ENCODE results near the gene DHX9. TPM values are rescaled to one million over a fixed set of nuclear protein-coding genes. Genes with fewer than 3 reads are reported as not detected.
A peak's percentile ranks its signal among the peaks of the same experiment; 100 is the strongest.

The DHX9 gene
- polyA plus RNA-seq, 2 of the 4 experiments (the other 2 are of a cell fraction): 205 to 247 TPM

- no peak for TF ChIP-seq EHMT2 (IDR thresholded peaks at IDR 0.05; ENCODE audit: low read depth)
- no peak overlapping the region for H3K4me3 ChIP-seq
- no peaks in the 10 kb centered on the region for H3K4me1 ChIP-seq
- DNase-seq (ENCODE audit: low read depth in 1 of 2, low spot score in 1 of 2) (no peak), FAIRE-seq (no peak), ATAC-seq (no peak)
- WGBS (ENCODE audit: missing lambda C conversion rate): 79% methylated on average over 1 of the region's 1 CpG
- H3K27ac ChIP-seq: no peak overlapping the region
- ChIA-PET CTCF (interaction anchor here (1.6 to 1.8 kb wide), 2 partner anchors 14 to 15 kb away, joined by 5 to 7 read pairs; no protein-coding TSS in a partner anchor), POLR2A (no interaction called here)
- no peak overlapping the region for H3K4me2 ChIP-seq
- H3K9me3 ChIP-seq: no peaks in the 10 kb centered on the region
Measured at GRCh38 chr1:182927693-182928433, 88.7 kb downstream of the DHX9 start.

DNA sequence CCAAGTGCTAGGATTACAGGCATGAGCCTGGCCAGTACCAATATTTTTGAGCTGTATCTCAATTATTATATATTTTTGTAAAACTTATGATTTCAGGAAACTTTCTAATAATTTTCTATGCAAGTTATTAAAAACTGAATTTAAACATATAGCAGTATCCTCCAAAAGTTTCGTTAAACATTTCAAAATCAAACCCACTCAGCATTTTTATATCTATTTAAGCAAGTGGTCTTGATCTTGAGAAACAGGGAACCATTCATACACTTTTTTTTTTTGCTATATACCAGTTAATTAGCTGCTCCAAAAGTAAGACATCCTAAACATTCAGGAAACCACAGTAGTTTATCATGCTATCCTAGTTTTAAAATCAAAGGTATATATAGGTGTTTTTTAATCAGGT, 91.8 kb downstream of the DHX9 start:
- ATAC-seq (no peak), DNase-seq (ENCODE audit: low read depth in 1 of 2, low spot score in 1 of 2) (no peak), FAIRE-seq (no peak)
- Histone ChIP-seq H3K27ac (no peak overlapping the region), H3K4me1 (no peaks in the 10 kb centered on the region), H3K9me3 (peaks cover 7% of the 10 kb centered on the region; the same call in 2 of the 3 replicates), H3K4me3 (no peak overlapping the region), H3K4me2 (no peak overlapping the region)
- POLR2A ChIA-PET: no interaction called here
- CTCF ChIA-PET: no interaction called here
- WGBS (ENCODE audit: missing lambda C conversion rate): 0% methylated on average over 1 of the region's 1 CpG
- no peak for TF ChIP-seq RCOR1 (IDR thresholded peaks at IDR 0.05; ENCODE audit: low read depth, low read length)
- TF ChIP-seq HES2 (IDR thresholded peaks at IDR 0.05): no peak
- peak; percentile 48 for TF ChIP-seq MAFK (IDR thresholded peaks at IDR 0.05; ENCODE audit: partially characterized antibody)
- TF ChIP-seq, protein P1, sequence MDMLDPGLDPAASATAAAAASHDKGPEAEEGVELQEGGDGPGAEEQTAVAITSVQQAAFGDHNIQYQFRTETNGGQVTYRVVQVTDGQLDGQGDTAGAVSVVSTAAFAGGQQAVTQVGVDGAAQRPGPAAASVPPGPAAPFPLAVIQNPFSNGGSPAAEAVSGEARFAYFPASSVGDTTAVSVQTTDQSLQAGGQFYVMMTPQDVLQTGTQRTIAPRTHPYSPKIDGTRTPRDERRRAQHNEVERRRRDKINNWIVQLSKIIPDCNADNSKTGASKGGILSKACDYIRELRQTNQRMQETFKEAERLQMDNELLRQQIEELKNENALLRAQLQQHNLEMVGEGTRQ (IDR thresholded peaks at IDR 0.05): no peak
- TF ChIP-seq TFCP2L1 (CRISPR knock-in tag; IDR thresholded peaks at IDR 0.05): no peak

- Histone ChIP-seq H3K4me1 (no peaks in the 10 kb centered on the region), H3K27ac (no peak overlapping the region), H3K9me3 (peaks cover 7% of the 10 kb centered on the region; the same call in 2 of the 3 replicates), H3K4me2 (no peak overlapping the region), H3K4me3 (no peak overlapping the region)
- ATAC-seq (no peak), FAIRE-seq (peak; percentile 49), DNase-seq (ENCODE audit: low read depth in 1 of 2, low spot score in 1 of 2) (no peak)
- no peak for TF ChIP-seq FOSL2 (IDR thresholded peaks at IDR 0.05)
- TF ChIP-seq FOSL2 (CRISPR knock-in tag; IDR thresholded peaks at IDR 0.05): no peak
- TF ChIP-seq, protein P2, sequence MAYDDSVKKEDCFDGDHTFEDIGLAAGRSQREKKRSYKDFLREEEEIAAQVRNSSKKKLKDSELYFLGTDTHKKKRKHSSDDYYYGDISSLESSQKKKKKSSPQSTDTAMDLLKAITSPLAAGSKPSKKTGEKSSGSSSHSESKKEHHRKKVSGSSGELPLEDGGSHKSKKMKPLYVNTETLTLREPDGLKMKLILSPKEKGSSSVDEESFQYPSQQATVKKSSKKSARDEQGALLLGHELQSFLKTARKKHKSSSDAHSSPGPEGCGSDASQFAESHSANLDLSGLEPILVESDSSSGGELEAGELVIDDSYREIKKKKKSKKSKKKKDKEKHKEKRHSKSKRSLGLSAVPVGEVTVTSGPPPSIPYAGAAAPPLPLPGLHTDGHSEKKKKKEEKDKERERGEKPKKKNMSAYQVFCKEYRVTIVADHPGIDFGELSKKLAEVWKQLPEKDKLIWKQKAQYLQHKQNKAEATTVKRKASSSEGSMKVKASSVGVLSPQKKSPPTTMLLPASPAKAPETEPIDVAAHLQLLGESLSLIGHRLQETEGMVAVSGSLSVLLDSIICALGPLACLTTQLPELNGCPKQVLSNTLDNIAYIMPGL (CRISPR knock-in tag; IDR thresholded peaks at IDR 0.05; ENCODE audit: borderline replicate concordance): no peak
- TF ChIP-seq NFE2L2 (conservative IDR thresholded peaks at IDR 0.05; ENCODE audit: low read length): no peak
- TF ChIP-seq MYC (IDR thresholded peaks at IDR 0.05; ENCODE audit: borderline replicate concordance, low read length): no peak
- no peak for TF ChIP-seq MAFK (IDR thresholded peaks at IDR 0.05; ENCODE audit: partially characterized antibody)
- TF ChIP-seq, protein P3, sequence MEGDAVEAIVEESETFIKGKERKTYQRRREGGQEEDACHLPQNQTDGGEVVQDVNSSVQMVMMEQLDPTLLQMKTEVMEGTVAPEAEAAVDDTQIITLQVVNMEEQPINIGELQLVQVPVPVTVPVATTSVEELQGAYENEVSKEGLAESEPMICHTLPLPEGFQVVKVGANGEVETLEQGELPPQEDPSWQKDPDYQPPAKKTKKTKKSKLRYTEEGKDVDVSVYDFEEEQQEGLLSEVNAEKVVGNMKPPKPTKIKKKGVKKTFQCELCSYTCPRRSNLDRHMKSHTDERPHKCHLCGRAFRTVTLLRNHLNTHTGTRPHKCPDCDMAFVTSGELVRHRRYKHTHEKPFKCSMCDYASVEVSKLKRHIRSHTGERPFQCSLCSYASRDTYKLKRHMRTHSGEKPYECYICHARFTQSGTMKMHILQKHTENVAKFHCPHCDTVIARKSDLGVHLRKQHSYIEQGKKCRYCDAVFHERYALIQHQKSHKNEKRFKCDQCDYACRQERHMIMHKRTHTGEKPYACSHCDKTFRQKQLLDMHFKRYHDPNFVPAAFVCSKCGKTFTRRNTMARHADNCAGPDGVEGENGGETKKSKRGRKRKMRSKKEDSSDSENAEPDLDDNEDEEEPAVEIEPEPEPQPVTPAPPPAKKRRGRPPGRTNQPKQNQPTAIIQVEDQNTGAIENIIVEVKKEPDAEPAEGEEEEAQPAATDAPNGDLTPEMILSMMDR (IDR thresholded peaks at IDR 0.05): no peak
- TF ChIP-seq CBX2 (IDR thresholded peaks at IDR 0.05; ENCODE audit: borderline replicate concordance, low read depth): no peak
- no peak for TF ChIP-seq ZFP36 (IDR thresholded peaks at IDR 0.05; ENCODE audit: borderline replicate concordance, partially characterized antibody)
- no peak for TF ChIP-seq JUN (IDR thresholded peaks at IDR 0.05)
- CTCF ChIA-PET: no interaction called here
- POLR2A ChIA-PET: no interaction called here
Measured at GRCh38 chr1:182935716-182936115, 96.6 kb downstream of the DHX9 start.

Other genes with a start within 250 kb of the DHX9 start
- gene RGS16, start 235.0 kb upstream of the DHX9 start, polyA plus RNA-seq (2011; rRNA removed): 0.30 and 0.45 TPM in 2 replicates
- 0.13 to 0.15 TPM (median 0.13 TPM) in 3 replicates for gene RGS16, start 235.0 kb upstream of the DHX9 start, polyA plus RNA-seq (2017; fragmentation: RNase III; extraction: RNeasy Plus Mini Kit Qiagen cat#74134 plus additional on column Dnase treatment)
- not detected in 2 replicates for gene RGS8, start 154.8 kb upstream of the DHX9 start, polyA plus RNA-seq (2011; rRNA removed)
- gene RGS8, start 154.8 kb upstream of the DHX9 start, polyA plus RNA-seq (2017; fragmentation: RNase III; extraction: RNeasy Plus Mini Kit Qiagen cat#74134 plus additional on column Dnase treatment): not detected in 3 replicates
- 1.0 and 1.3 TPM in 2 replicates for gene NPL, start 49.6 kb upstream of the DHX9 start, polyA plus RNA-seq (2011; rRNA removed)
- gene NPL, start 49.6 kb upstream of the DHX9 start, polyA plus RNA-seq (2017; fragmentation: RNase III; extraction: RNeasy Plus Mini Kit Qiagen cat#74134 plus additional on column Dnase treatment): 0.66 to 0.80 TPM (median 0.70 TPM) in 3 replicates
- gene SHCBP1L, start 113.8 kb downstream of the DHX9 start, polyA plus RNA-seq (2011; rRNA removed): not detected in 2 replicates
- gene SHCBP1L, start 113.8 kb downstream of the DHX9 start, polyA plus RNA-seq (2017; fragmentation: RNase III; extraction: RNeasy Plus Mini Kit Qiagen cat#74134 plus additional on column Dnase treatment): not detected in 3 replicates
- 139 and 152 TPM in 2 replicates for gene LAMC1, start 184.1 kb downstream of the DHX9 start, polyA plus RNA-seq (2011; rRNA removed)
- gene LAMC1, start 184.1 kb downstream of the DHX9 start, polyA plus RNA-seq (2017; fragmentation: RNase III; extraction: RNeasy Plus Mini Kit Qiagen cat#74134 plus additional on column Dnase treatment): 85.8 to 106 TPM (median 93.7 TPM) in 3 replicates